Effector CD4-positive, alpha-beta T cell (primary cell): ENCODE results near the gene ENDOD1.

Experiments used
- DNase-seq: peaks from one replicate; pipeline ENCODE4 v3.0.0-alpha.2; 2020

The ENDOD1 gene

DNA sequence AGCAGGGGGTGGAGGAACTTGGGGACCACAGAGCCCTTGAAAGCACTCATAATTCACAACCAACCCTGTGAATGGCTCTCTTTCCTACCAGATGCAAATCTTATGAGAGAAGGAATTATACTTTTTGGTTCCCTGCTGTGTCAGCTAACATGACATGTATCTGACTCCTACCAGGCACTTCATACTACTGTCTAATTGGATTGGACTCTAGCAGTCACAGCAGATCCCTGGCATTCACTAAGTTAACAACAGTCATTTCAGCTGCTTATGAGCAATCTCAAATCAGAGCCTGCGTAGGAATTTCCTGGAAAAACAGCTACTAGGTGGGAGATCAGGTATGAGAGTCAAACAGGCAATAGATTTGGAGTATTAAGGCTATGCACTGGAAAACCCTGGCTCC is 11.1 kb upstream of the ENDOD1 start:
- DNase-seq, result no peak

GRCh38 chr11:95081010-95081409 is 8.6 kb upstream of the ENDOD1 start:
- DNase-seq, result no peak

DNA sequence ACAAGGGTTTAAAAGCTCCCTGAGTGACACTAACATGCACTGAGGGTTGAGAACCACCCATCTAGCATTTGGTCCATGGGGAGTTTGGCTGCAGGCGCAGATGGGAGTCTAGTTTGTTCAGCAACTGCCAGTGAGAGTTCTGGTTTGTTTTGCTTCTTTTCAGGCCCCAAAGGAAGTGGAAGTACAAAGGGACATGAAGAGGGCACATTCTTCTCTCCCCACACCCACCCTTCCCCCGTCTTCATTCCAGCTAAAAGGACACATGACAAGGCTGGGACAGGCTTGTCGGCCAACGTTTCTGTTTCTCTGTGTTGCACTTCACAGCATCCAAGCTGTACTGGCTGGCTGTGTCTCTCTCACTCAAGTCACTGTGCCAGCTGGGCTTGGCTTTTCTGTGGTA is 8.2 kb upstream of the ENDOD1 start:
- no peak for DNase-seq

GRCh38 chr11:95082576-95083001 is 7.1 kb upstream of the ENDOD1 start:
- no peak for DNase-seq

- no peak for DNase-seq
Observed at GRCh38 chr11:95084509-95084908, 5.1 kb upstream of the ENDOD1 start.

DNA sequence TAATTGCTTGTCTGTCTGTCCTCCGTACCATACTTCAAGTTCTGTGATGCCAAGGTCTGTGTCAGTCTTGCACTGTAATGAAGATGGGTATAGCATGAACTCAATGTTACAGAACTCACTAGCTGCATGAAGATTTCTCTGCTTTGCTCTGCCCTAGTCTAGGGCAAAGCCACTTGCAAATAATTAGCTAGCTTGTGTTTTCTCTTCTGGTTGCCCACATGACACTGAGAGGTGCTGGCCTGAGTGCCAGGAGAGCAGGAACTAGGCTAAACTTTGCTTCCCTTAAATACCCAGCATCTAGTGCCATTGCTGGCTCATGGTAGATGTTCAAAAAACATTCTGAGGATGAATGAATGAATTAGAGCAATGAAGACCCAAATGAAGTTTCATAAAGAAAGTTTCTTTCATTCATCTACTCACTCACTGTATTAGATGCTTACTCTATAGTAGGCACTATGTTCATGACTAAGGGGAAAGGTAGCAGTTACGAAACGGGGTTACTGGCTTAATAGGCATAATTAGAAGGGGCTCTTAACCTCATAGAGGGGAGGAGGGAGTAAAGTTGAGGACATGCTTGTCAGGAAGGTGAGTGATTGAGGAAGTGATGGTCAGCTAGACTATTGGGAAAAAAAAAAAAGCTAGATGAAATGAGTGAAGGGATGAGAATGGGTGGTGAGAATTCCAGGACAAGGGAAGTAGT is 4.4 kb upstream of the ENDOD1 start:
- no peak for DNase-seq

DNA sequence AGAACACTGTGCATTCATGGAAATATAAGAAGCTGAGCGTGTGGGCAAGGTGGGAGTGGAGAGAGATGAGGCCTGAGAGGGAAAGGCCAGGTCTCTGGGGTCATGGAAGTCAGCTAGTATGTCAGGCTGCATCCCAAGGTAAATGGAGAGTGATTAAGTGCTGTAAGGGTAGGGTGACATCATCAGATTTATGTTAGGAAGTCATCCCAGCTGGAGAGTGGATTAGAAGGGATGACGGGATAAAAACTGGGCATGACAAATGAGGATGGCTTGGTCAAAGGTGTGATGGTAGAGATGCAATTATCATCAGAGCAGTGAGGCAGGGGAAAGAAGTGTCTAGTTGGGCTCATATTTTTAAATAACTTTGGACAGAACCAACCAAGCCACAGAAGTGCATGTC is 3.5 kb upstream of the ENDOD1 start:
- no peak for DNase-seq

GRCh38 chr11:95086836-95087570 is 2.6 kb upstream of the ENDOD1 start:
- DNase-seq, result no peak

- DNase-seq, result no peak
Observed at GRCh38 chr11:95088946-95089619, 563 bp upstream of the ENDOD1 start.

DNA sequence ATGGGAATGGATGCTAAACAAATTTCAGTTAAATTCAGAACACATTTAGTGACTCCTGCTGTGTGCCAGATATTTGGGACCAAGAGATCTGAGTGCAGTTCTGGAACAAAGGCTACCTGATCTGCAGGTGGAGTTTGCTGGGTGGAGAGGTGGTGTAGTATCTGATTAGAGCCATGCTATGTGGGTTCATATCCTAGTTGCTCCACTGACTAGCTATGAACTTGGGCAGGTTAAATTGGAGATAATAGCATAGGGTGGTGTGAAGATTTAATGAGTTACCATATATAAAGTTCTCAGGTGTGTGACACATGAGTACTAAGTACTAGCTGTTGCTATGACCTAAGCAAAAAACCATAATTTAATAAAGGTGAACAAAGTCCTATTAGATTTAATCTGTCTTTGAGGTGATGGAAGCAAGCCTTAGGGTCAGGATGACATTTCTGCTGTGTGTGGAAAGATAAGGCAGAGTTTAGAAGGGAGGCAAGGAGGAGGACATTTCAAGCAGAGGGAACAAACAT is 2.1 kb downstream of the ENDOD1 start:
- no peak for DNase-seq

- DNase-seq, result no peak
Observed at GRCh38 chr11:95092549-95093324, 3.1 kb downstream of the ENDOD1 start.

DNA sequence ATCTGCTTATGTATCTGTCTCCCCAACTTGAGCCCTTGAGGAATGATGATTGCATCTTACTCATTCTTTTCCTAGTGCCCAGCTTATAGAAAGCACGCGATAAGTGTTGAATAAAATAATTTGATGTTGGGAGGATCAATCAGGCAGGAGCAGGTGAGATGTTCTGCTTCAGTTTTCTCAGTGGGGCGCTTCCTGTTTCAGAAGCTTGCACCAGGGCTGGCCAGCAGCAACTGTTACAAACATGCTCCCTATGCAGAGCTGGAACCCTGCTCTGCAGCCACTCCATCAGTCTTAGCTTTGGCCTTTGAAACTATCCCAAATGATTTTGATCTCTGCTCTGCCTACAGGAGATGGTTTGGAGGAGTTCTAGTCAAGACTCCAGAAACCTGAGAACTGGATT is 3.9 kb downstream of the ENDOD1 start:
- no peak for DNase-seq

DNA sequence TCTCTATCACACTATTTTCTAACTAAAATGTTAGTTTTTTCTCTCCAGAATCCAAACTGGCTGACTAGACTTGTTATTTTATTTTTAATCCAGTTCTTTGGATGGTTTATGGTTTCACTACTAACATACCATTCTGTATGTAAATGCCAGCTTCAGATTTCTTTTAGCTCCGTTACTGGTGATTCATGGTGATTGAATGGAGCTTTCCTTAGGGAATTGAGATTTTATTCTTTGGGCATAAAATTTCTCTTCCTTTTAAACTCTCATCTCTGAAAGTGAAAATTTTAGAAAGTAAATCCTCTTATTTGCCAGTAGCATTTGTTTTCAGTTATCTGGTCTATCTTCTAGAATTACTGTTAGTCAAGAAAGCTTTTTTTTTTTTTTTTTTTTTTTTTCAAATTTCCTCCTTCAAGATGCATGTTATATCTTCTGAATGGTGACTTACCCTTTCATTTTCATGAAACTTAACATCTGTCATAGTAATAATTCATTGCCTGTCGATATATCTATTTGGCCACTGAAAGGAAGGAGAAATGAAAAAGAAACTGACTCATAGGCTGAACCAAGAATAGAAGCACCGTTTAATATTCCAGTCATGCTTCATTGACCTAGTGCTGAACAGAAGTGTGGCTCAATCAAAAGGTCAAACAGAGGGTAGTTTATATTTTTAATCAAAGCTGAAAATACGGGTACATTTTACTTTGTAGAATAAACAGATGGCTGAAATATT is 6.4 kb downstream of the ENDOD1 start:
- DNase-seq, result no peak

DNA sequence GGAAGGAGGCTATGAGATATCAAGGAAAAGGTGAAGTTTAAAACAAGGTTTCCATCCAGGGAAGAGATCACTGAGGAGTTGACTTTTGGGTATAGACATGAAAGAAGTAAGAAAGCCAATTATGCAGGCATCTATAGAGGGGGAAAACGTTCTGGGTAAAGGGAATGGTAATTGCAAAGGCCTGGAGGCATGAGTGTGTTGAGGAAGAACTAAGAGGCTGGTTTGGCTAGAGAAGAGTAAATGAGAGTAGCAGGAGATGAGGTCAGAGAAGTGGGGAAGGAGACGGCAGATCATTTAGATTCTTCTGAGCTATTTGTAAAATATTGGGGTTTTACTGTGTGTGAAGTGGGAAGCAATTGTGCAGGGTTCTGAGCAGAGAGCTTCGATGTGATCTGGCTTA is 7.6 kb downstream of the ENDOD1 start:
- no peak for DNase-seq

DNA sequence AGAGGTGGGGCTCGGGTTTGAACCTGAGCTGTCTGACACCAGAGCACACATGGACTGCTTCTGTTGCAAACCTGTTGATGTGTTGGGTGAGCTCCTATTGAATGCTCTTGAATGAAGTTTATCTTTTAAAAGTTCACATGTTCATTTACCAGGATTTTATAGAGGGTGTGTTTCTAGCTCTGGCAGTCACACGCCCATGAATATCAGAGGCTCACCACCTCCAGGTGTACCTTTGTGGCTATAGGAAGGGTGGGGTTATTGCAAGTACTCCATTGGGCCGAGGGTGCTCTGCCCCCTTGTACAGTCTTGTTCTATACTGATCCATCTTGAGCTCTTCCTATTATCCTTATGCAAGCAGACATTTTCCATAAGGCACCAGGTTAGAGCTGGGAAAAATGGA is 9.2 kb downstream of the ENDOD1 start:
- no peak for DNase-seq

DNA sequence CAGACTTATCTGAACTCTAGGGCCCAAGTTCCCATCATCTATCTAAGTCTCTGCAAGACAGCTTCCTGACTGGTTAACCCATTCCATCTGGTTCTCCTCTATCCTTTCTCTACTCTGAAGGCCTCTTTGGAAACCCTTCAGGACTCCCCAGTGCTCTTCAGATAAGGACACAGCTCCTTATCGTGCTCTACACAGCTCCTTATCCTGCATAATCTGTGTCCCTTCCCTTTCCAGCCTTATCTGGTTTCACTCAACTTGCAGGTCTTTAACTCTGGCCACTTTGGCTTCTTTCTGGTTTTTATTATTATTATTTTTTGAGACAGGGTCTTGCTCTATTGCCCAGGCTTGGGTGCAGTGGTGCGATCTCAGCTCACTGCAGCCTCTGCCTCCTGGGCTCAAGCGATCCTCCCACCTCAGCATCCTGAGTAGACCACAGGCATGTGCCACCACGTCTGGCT is 10.6 kb downstream of the ENDOD1 start:
- DNase-seq, result no peak

- no peak for DNase-seq
Observed at GRCh38 chr11:95100856-95101507, 11.3 kb downstream of the ENDOD1 start.

DNA sequence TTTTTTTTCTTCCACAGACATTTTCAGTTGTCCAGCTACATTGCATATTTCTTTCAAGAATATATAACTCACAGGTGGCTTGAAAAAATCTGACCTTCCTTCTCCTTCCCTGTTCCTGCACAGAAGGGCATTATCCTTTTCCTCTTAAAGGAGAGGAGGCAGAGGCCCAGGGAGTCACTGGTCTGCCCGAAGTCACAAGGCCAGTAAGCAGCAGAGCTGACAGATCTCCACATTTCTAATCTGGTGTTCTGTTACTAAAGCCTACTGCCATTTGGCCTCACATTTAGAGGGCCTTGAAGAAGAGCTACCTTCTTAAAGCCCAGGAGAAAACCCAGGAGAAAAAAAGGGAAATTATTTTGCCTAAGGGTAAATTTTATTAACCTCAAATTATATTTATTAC is 12.3 kb downstream of the ENDOD1 start:
- DNase-seq, result no peak

DNA sequence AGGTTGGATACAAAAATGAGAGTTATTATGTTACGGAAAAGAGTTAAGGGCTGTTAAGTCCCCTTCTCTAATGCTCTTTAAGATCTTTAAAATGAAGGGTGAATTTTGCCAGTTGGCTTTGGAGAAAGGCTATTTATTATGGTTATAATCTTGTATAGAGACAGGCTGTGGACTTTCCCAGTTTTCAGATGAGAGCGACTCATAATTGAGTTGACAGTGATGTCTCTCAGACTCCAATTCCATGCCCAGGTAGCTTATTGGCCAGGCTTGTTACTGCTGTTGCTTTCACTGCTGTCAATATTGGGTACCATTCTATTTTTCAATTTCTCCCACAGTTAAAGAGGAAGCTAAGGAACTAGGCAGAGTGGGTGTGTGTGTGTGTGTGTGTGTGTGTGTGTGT is 13.1 kb downstream of the ENDOD1 start:
- DNase-seq, result no peak

DNA sequence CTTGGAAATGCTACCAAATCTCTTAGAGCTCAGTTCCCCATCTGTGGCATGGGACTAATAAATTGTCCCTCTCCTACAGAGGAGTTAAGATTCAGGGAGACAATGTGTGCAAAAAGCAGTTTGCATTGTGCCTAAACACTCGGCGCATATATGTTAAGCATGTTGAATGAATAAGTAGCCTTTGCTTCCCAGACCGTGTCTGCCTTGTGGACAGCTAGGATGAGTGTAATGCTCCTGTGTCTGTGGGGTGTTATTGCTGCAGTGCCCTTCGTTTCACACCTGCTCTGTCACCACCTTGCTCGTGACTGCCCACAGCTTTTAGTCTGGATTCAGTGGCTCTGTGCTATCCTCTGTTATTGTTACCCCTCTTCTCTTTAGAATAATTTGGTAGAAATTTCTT is 14.1 kb downstream of the ENDOD1 start:
- no peak for DNase-seq

GRCh38 chr11:95104121-95104830 is 14.6 kb downstream of the ENDOD1 start:
- DNase-seq, result no peak
